ENCODE measurements around the gene SIAH3.

DNA sequence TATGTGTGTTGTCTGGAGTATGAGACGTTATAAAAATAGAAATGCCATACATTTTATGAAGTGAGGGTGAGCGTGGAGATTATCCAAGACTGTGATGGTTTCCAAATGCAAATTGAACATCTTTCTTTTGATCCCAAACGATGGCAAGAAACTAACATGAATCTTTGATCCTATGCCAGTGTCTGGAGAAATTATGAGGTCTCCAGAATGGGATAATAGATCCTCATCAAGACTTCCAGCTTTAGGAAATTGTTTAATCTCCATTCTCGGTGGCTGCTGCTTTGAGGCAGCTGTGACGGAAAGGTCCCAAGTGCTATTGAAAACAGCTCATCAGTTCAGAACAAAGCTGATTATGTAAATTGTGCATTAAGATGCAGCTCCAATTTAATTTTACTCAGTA, 118.6 kb downstream of the SIAH3 start:
- TF ChIP-seq, protein P1, sequence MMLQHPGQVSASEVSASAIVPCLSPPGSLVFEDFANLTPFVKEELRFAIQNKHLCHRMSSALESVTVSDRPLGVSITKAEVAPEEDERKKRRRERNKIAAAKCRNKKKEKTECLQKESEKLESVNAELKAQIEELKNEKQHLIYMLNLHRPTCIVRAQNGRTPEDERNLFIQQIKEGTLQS (IDR thresholded peaks at IDR 0.05) = no peak
- no peak for TF ChIP-seq RAD21 (IDR thresholded peaks at IDR 0.05)
- TF ChIP-seq, protein P2, sequence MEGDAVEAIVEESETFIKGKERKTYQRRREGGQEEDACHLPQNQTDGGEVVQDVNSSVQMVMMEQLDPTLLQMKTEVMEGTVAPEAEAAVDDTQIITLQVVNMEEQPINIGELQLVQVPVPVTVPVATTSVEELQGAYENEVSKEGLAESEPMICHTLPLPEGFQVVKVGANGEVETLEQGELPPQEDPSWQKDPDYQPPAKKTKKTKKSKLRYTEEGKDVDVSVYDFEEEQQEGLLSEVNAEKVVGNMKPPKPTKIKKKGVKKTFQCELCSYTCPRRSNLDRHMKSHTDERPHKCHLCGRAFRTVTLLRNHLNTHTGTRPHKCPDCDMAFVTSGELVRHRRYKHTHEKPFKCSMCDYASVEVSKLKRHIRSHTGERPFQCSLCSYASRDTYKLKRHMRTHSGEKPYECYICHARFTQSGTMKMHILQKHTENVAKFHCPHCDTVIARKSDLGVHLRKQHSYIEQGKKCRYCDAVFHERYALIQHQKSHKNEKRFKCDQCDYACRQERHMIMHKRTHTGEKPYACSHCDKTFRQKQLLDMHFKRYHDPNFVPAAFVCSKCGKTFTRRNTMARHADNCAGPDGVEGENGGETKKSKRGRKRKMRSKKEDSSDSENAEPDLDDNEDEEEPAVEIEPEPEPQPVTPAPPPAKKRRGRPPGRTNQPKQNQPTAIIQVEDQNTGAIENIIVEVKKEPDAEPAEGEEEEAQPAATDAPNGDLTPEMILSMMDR (IDR thresholded peaks at IDR 0.05; ENCODE audit: low read depth, low read length, missing input control) = no peak
- TF ChIP-seq, protein P3, sequence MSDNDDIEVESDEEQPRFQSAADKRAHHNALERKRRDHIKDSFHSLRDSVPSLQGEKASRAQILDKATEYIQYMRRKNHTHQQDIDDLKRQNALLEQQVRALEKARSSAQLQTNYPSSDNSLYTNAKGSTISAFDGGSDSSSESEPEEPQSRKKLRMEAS (IDR thresholded peaks at IDR 0.05) = no peak

Measured in liver (tissue), 3 donors.